ENCODE data around the gene SETBP1. TPM values are rescaled to one million over a fixed set of nuclear protein-coding genes. Genes with fewer than 3 reads are reported as not detected.

SETBP1 gene
- total and polyA plus RNA-seq, 2 of the 4 experiments (the other 2 are of a cell fraction): 0.19 to 0.36 TPM

DNA sequence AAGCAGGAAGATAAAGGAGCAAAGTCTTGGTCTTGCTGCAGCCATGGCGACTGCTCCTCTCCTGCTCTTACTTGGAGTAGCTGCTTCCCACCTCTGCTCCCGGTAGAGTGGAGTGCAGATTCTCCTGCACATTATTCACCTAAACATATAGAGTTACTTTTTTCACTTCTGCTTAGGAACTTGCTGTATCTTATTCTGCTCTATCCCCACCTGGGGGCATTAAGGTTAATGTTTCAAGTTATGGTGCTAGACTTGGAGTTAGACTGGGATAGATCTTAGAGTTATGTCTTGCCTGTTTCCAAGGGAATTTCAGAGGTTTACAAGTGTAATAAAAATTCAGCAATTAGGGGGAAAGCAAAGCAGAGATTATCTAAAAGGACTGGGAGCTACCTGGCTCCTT is 144.2 kb downstream of the SETBP1 start:
- H3K56ac ChIP-seq (ENCODE audit: extremely low read depth, insufficient read depth, low read length): no peak overlapping the region
- H4K8ac ChIP-seq (ENCODE audit: low read depth in 2 of 2, low read length in 2 of 2): no peak overlapping the region
- no peak overlapping the region for H3K18ac ChIP-seq (ENCODE audit: low read depth, low read length)
- no peak overlapping the region for H3K27ac ChIP-seq (ENCODE audit: insufficient read depth, low read length)
- H3K9ac ChIP-seq (ENCODE audit: low read depth, low read length): no peak overlapping the region
- in situ Hi-C loops (cut with MboI; ENCODE audit: low sequenced_read_pairs) (no loop called here), intact Hi-C loops (cut with micrococcal nuclease) (no loop called here), dilution Hi-C loops (cut with HindIII; ENCODE audit: low sequenced_read_pairs, unreplicated experiment) (no loop called here)
- no peak overlapping the region for H2AK5ac ChIP-seq (ENCODE audit: low read depth, low read length)
- H4K20me1 ChIP-seq (ENCODE audit: insufficient read depth, low read length): no peaks in the 10 kb centered on the region
- TF ChIP-seq SMC3 (IDR thresholded peaks at IDR 0.05; ENCODE audit: low read depth, low read length): no peak
- TF ChIP-seq, protein P1, sequence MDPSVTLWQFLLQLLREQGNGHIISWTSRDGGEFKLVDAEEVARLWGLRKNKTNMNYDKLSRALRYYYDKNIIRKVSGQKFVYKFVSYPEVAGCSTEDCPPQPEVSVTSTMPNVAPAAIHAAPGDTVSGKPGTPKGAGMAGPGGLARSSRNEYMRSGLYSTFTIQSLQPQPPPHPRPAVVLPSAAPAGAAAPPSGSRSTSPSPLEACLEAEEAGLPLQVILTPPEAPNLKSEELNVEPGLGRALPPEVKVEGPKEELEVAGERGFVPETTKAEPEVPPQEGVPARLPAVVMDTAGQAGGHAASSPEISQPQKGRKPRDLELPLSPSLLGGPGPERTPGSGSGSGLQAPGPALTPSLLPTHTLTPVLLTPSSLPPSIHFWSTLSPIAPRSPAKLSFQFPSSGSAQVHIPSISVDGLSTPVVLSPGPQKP (IDR thresholded peaks at IDR 0.05; ENCODE audit: borderline replicate concordance, low read depth, low read length): no peak
- no peak for TF ChIP-seq NFE2L2 (IDR thresholded peaks at IDR 0.05; ENCODE audit: low read depth, low read length)
- no peak for TF ChIP-seq CEBPB (IDR thresholded peaks at IDR 0.05; ENCODE audit: low read depth, low read length)
- TF ChIP-seq CHD1 (IDR thresholded peaks at IDR 0.05; ENCODE audit: low read depth, low read length): no peak
- TF ChIP-seq BHLHE40 (IDR thresholded peaks at IDR 0.05; ENCODE audit: low read depth, low read length): no peak
- TF ChIP-seq FOS (IDR thresholded peaks at IDR 0.05; ENCODE audit: low read depth, low read length): no peak
- no peak for TF ChIP-seq POLR2A (IDR thresholded peaks at IDR 0.05; ENCODE audit: low read depth, low read length)
- TF ChIP-seq, protein P2, sequence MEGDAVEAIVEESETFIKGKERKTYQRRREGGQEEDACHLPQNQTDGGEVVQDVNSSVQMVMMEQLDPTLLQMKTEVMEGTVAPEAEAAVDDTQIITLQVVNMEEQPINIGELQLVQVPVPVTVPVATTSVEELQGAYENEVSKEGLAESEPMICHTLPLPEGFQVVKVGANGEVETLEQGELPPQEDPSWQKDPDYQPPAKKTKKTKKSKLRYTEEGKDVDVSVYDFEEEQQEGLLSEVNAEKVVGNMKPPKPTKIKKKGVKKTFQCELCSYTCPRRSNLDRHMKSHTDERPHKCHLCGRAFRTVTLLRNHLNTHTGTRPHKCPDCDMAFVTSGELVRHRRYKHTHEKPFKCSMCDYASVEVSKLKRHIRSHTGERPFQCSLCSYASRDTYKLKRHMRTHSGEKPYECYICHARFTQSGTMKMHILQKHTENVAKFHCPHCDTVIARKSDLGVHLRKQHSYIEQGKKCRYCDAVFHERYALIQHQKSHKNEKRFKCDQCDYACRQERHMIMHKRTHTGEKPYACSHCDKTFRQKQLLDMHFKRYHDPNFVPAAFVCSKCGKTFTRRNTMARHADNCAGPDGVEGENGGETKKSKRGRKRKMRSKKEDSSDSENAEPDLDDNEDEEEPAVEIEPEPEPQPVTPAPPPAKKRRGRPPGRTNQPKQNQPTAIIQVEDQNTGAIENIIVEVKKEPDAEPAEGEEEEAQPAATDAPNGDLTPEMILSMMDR (conservative IDR thresholded peaks at IDR 0.05; ENCODE audit: low read depth, low read length): no peak
- no peak for TF ChIP-seq MAZ (IDR thresholded peaks at IDR 0.05; ENCODE audit: borderline replicate concordance, low read depth, low read length)
- TF ChIP-seq RCOR1 (IDR thresholded peaks at IDR 0.05; ENCODE audit: insufficient replicate concordance, low read length): no peak
- TF ChIP-seq MAFK (IDR thresholded peaks at IDR 0.05; ENCODE audit: low read depth, low read length): no peak
- no peak for TF ChIP-seq USF2 (IDR thresholded peaks at IDR 0.05; ENCODE audit: low read depth, low read length)
- TF ChIP-seq RFX5 (IDR thresholded peaks at IDR 0.05; ENCODE audit: low read depth, low read length): no peak
- TF ChIP-seq RAD21 (IDR thresholded peaks at IDR 0.05; ENCODE audit: low read length): no peak
- no peak for TF ChIP-seq MXI1 (IDR thresholded peaks at IDR 0.05; ENCODE audit: borderline replicate concordance, low read depth, low read length)
- ChIA-PET POLR2A (ENCODE audit: unreplicated experiment) (no interaction called here), CTCF (no interaction called here)
- peaks cover 2% of the 10 kb centered on the region; the same call in 1 of the 2 replicates for H3K4me1 ChIP-seq (ENCODE audit: control insufficient read depth, insufficient read depth, low read length)
- no peak overlapping the region for H3K14ac ChIP-seq (replicated peaks; ENCODE audit: low read depth, low read length)
- peaks cover 1% of the 10 kb centered on the region; the same call in 1 of the 2 replicates for H3K27me3 ChIP-seq (ENCODE audit: control insufficient read depth, insufficient read depth, low read length)
- H4K91ac ChIP-seq (ENCODE audit: insufficient read depth, low read depth, low read length): no peak overlapping the region
- no CpG with 5 or more reads among the region's 2 CpGs for WGBS, 2 experiments (ENCODE audit: extremely low coverage in 2 of 2, insufficient read length in 1 of 2)
- H3K4ac ChIP-seq (ENCODE audit: low read depth, low read length): no peak overlapping the region
- no peaks in the 10 kb centered on the region for H3K9me3 ChIP-seq (ENCODE audit: control insufficient read depth, insufficient read depth, low read length)
- no peak overlapping the region for H2BK120ac ChIP-seq (ENCODE audit: low read depth, low read length)
- no peaks in the 10 kb centered on the region for H3K79me1 ChIP-seq (ENCODE audit: low read depth in 1 of 2, low read length in 2 of 2)
- BruUV-seq (replicated peaks): no TSS peak
- H2AFZ ChIP-seq (replicated peaks; ENCODE audit: low read length, poor library complexity): no peak overlapping the region
- H3K9me1 ChIP-seq (ENCODE audit: insufficient read depth, low read length): no peaks in the 10 kb centered on the region
- H2AK9ac ChIP-seq (replicated peaks; ENCODE audit: low read depth, low read length, poor library complexity): no peak overlapping the region
- H3K36me3 ChIP-seq (ENCODE audit: control insufficient read depth, insufficient read depth, low read length): no peaks in the 10 kb centered on the region
- ATAC-seq (ENCODE audit: low read depth) (no peak), DNase-seq (no peak)
- no peak overlapping the region for H2BK20ac ChIP-seq (ENCODE audit: low read depth, low read length)
- no peak overlapping the region for H2BK5ac ChIP-seq (ENCODE audit: low read depth, low read length, poor library complexity, severe bottlenecking)
- H3K23ac ChIP-seq (ENCODE audit: low read depth, low read length): no peak overlapping the region
- H4K5ac ChIP-seq (ENCODE audit: low read depth, low read length): no peak overlapping the region
- H2BK15ac ChIP-seq (ENCODE audit: low read depth, low read length): no peak overlapping the region
- H3K4me2 ChIP-seq (ENCODE audit: low read depth, low read length): no peak overlapping the region
- H3K4me3 ChIP-seq (ENCODE audit: insufficient read depth, low read depth, low read length): no peak overlapping the region

Measured in IMR-90 (cell line).